ENCODE measurements around the gene TRIM32.
"Not testable (repeated sequence)": the region's sequence is repeated elsewhere in the genome, so short reads cannot be mapped to it uniquely, and the experiment has no call there.

The TRIM32 gene

DNA sequence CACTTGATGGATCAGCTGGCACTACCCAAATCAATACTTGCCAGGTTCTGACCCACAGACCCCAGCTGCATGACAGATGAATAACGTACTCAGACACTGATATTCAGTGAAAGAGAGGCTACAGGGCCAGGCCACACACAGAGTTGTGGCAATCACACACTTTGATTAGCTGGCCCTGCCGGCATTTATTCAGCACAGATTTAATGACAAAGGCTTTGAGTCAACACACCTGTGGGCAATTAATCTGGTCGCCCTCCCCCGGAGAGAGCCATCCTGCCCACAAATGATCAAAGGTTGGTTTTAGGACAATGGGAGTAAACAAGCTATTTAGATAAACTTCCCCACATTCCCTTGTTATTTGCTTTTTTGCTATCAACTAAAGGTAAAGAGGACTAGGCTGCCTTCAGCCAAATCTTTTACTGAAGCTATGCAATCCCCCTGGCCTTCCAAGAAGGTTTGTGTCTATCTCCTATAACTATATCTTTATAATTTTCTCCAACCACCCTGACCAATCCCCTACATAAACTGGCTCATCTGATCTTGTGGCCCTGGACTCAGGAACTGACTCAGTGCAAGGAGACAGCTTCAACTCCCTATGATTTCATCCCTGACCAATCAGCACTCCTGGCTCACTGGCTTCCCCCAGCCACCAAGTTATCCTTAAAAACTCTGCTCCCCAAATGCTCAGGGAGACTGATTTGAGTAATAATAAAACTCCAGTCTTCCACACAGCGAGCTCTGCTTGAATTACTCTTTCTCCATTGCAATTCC lies 12.7 kb upstream of the TRIM32 start:
- no peak for DNase-seq (ENCODE audit: low spot score)

- no peak for DNase-seq (ENCODE audit: low spot score)
Measured at GRCh38 chr9:116683535-116683934, 3.6 kb upstream of the TRIM32 start.

GRCh38 chr9:116685166-116685565 lies 1.9 kb upstream of the TRIM32 start:
- DNase-seq (ENCODE audit: low spot score), result no peak

DNA sequence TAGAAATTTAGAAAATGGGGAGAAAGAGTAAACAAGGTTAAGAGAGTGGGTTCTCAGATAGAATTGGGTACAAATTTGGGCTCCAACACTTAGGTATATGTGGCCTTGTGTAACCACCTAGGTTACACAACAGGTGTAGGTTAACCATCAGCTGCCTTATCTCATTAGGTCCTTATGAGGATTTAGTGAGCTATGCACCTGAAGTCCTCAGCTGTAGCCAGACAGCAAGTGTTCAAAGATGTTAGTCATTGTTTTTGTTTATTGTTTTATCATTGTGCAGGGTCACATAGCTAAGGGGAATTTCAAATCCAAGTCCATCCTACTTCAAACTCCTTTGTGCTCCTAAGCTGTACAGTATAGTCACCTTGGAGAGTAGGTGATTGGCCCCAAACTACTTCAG lies 970 bp upstream of the TRIM32 start:
- no peak for DNase-seq (ENCODE audit: low spot score)

DNA sequence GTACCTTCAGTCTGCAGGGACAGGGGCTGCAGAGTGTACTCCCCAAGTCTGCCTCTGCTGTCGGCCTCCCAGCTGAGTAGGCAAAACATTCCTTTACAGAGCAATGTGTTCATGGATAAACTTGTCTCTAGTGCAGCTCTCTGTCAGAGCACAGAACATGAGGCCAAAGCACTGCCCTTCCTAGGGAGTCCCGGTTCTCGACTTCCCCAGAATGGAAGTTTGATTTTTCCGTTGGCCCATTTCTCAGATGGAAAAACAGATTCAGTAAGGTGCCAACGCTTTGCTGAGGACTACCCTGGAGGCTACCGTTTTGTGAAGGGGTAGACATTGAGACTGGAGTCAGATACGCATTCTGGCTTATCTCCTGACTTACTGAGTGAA lies 422 bp upstream of the TRIM32 start:
- no peak for DNase-seq (ENCODE audit: low spot score)

DNA sequence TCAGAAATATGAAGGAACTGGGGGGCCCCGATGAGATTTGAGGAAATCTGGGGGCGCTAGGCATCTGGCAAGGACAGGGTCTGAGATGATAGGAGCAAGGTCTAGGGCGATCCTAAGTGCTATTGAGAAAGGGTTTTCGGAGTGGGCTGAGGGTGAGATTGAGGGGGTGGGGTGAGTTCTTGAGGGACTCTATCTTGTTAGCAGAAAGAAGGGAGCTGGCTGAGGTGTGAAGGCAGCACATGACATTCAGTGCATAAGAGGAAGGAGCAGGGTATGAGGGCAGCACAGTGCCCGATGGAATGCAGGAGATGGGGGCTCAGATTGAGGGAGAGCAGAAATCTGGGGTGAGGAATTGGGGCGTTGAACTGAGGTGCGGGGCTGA lies 640 bp downstream of the TRIM32 start:
- DNase-seq (ENCODE audit: low spot score), result no peak

DNA sequence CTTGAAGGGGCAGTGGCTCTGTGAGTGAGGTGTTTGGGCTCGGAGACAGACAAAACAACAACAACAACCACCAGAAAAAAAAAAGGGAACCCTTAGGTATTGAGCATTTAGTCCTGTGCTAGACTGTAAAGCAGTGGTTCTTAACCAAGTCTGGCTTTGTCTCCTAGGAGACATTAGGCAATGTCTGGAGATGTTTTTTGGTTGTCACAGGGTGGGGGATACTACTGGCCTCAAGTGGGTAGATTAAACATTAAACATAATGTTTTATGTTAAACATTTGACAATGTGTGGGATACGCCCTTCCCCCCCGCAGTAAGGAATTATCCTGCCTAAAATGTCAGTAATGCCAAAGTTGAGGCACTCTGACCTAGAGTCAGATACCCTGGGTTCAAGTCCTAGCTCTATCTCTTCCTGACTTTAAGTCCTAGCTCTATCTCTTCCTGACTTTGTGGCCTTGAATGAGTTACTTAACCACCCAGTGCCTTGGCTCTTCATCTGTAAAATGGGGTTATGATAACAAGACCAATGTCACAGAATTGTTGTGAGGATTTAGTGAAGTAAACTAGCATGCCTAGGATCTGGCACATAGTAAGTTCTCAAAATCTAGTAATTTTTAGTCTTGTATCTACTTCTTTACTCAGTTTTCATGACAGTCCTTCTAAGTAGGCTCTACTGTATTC lies 1.8 kb downstream of the TRIM32 start:
- DNase-seq (ENCODE audit: low spot score), result no peak

GRCh38 chr9:116689486-116690032 lies 2.5 kb downstream of the TRIM32 start:
- DNase-seq (ENCODE audit: low spot score), result no peak

- DNase-seq (ENCODE audit: low spot score), result not testable (repeated sequence)
Measured at GRCh38 chr9:116690805-116691204, 3.7 kb downstream of the TRIM32 start.

- no peak for DNase-seq (ENCODE audit: low spot score)
Measured at GRCh38 chr9:116691607-116692006, 4.5 kb downstream of the TRIM32 start.

DNA sequence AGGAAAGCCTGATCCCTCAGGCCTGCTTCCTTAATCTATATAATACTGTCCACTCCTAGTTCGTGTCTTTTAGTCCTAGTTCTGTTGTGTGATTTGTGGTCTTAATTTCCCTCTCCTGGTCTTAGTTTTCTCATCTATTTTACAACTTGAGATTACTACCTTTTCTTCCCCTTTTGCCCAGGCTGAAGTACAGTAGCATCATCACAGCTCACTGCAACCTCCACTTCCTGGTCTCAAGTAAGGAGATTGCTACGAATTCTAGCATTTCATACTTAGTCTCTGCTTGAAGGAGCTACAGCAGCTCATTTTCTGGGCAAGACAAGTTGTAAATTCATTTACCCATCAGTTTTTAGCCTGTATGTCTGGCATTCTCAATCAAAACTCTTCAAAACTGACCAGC lies 5.5 kb downstream of the TRIM32 start:
- no peak for DNase-seq (ENCODE audit: low spot score)

- DNase-seq (ENCODE audit: low spot score), result no peak
Measured at GRCh38 chr9:116693233-116693731, 6.2 kb downstream of the TRIM32 start.

GRCh38 chr9:116694785-116695291 lies 7.7 kb downstream of the TRIM32 start:
- no peak for DNase-seq (ENCODE audit: low spot score)

DNA sequence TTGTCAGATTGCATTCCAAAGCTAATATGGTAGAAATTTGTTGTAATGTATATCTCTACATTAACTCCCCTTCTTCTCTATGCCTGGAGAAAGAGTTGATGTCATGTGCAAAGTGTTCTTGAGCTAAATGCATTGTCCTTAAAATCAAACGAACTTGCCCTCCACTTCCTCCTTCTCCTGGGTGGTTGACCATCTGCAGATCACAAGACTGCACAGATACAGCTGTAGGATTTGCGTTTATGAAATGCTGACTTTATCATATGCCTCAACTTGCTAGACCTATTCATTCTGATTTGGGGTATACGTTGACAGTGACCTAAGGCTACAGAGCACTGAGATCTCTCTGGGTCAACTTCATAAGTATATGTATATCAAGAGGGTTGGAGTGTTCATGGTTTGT lies 8.3 kb downstream of the TRIM32 start:
- no peak for DNase-seq (ENCODE audit: low spot score)

- DNase-seq (ENCODE audit: low spot score), result no peak
Measured at GRCh38 chr9:116697362-116697761, 10.3 kb downstream of the TRIM32 start.

DNA sequence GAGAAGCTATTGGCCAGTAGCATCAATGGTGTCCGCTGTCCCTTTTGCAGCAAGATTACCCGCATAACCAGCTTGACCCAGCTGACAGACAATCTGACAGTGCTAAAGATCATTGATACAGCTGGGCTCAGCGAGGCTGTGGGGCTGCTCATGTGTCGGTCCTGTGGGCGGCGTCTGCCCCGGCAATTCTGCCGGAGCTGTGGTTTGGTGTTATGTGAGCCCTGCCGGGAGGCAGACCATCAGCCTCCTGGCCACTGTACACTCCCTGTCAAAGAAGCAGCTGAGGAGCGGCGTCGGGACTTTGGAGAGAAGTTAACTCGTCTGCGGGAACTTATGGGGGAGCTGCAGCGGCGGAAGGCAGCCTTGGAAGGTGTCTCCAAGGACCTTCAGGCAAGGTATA lies 10.8 kb downstream of the TRIM32 start:
- DNase-seq (ENCODE audit: low spot score), result no peak

DNA sequence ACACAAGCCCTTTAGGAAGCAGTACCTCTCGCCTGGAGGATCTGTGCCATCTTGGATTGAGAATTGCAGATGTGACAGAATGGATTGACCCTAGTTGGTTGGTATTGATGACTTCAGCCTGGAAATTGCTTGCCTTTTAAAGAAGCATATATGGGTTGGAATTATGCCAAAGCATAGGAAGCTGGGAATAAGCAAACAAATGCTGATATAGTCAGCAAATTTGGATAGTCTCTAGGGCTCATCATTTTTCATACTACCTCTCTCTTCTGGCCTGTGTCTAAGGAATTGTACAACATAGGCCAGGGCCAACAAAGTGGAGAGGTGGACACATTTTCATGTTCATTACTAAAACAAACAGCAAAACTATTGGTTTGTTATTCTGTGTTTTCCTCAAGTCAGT lies 13.2 kb downstream of the TRIM32 start:
- DNase-seq (ENCODE audit: low spot score), result no peak

DNA sequence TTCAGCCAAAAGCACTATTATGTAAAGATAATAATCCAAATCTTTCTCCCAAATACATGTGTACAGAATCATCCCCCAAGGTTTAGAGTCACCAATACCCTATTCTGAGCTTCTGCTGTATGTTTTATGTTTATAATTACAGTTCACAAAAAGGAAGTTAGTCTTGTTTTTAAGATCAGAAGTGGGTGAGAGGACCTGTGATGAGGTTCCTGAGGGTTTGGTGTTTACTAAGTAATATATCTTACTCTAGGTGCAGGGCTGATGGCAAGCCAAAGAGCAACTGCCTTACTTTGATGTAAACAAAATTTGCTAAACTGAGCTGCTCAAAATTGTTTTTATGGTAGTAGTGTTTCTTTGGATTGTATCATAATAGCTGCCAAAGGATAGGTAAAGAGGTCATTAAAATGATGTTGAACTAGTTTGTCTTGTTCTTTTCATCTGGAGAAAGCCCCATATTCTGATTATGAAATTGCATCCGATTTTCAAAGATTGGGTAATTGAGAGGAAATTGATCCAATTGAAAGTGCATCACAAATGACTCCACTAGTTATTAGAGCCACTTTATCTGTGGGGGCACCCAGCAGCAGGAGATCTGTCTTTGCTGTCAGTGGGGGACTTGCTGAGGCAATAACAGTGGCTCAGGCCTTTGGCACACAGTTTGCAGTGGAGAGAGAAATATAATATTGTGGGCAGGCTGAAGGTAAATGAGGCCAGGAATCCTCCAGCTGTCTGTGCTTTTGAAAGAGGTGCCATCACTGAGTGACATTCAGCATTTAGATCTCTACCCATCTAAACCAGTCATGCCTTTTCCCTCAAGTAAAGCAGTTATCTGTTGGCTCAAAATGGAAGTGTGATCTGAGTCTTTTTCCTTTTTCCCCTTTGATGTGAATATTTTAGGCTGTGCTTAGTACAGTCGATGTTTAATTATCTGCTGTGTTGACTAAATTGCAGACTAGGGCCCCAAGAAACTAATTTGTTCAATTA lies 14.1 kb downstream of the TRIM32 start:
- no peak for DNase-seq (ENCODE audit: low spot score)

GRCh38 chr9:116701940-116702642 lies 15.0 kb downstream of the TRIM32 start:
- DNase-seq (ENCODE audit: low spot score), result no peak

DNA sequence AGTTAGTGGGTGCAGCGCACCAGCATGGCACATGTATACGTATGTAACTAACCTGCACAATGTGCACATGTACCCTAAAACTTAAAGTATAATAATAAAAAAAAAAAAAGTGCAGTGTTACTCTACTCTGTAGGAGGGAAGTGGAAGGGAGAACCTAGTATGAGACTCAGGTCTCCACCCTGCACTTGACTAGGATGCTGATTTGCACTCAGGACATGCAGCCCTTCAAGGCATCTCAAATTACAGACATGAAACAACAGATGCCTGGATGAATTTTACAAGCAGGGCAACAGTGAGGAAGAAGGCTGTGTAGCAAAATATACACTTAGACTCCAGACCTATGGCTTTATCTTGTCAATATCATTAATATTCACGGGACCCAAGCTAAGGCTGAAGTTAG lies 16.5 kb downstream of the TRIM32 start:
- no peak for DNase-seq (ENCODE audit: low spot score)

DNA sequence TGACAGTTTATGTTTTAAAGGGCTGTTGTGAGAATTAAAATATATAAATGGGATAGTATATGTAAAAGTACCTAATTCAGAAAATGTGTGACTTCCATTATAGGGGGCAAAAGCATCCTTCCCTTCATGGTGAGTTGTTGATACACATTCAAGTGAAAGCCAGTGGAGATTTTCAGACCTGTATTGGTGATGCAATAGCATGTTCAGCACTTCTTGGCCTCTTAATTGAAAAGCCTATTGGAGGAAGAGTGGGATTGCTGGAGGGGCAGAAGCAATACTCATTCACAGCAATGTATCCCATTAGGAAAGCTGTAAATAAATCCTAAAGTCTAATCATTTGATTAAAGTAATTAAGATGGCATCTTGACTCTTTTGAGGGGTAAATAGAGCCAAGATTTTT lies 17.4 kb downstream of the TRIM32 start:
- no peak for DNase-seq (ENCODE audit: low spot score)
